Smooth muscle cell (in vitro differentiated cells): ENCODE data around the gene ABI3. TPM values are rescaled to one million over a fixed set of nuclear protein-coding genes. Genes with fewer than 3 reads are reported as not detected.

Source experiments
- DNase-seq: peaks from one replicate; lab custom pipeline; 2025; ENCODE audit not compliant: unreplicated experiment; lab: John Stamatoyannopoulos, UW
- H2AFZ ChIP-seq: fragments of 200-600 bp; sonication (generic); 2 replicates; pipeline ENCODE4 v1.6.0; 2016; ENCODE audit warnings: antibody characterized with exemption, low read depth, mild to moderate bottlenecking
- H3F3A ChIP-seq: fragments of 200-600 bp; sonication (generic); 2 replicates; pipeline ENCODE4 v1.6.0; 2017; ENCODE audit warnings: antibody characterized with exemption, low read depth
- H3K27ac ChIP-seq: fragments of 200-600 bp; sonication (generic); 2 replicates; pipeline ENCODE4 v1.5.1; 2016; ENCODE audit warnings: low read depth, mild to moderate bottlenecking
- H3K27me3 ChIP-seq: fragments of 200-600 bp; sonication (generic); 2 replicates; pipeline ENCODE4 v1.6.1; 2016; ENCODE audit warnings: low read depth, mild to moderate bottlenecking
- H3K36me3 ChIP-seq: fragments of 200-600 bp; sonication (generic); 2 replicates; pipeline ENCODE4 v1.5.1; 2016; ENCODE audit warnings: low read depth
- H3K4me1 ChIP-seq: fragments of 200-600 bp; sonication (generic); 2 replicates; pipeline ENCODE4 v1.5.1; 2016; ENCODE audit warnings: low read depth
- H3K4me2 ChIP-seq: fragments of 200-600 bp; sonication (generic); 2 replicates; pipeline ENCODE4 v1.6.0; 2016; ENCODE audit warnings: mild to moderate bottlenecking
- H3K4me3 ChIP-seq: fragments of 200-600 bp; sonication (generic); 2 replicates; pipeline ENCODE4 v1.5.1; 2016; ENCODE audit warnings: mild to moderate bottlenecking
- H3K79me2 ChIP-seq: fragments of 200-600 bp; sonication (generic); 2 replicates; pipeline ENCODE4 v1.6.0; 2016; ENCODE audit warnings: low read depth, mild to moderate bottlenecking
- H3K9ac ChIP-seq: fragments of 200-600 bp; sonication (generic); 2 replicates; pipeline ENCODE4 v1.6.0; 2016; ENCODE audit warnings: low read depth
- H3K9me3 ChIP-seq: fragments of 200-600 bp; sonication (generic); replicated peaks from 2 replicates; pipeline ENCODE4 v1.5.1; 2016; ENCODE audit warnings: low read depth
- H4K20me1 ChIP-seq: fragments of 200-600 bp; sonication (generic); 2 replicates; pipeline ENCODE4 v1.6.0; 2016; ENCODE audit warnings: low read depth
- WGBS: methylation state at CpG from one replicate; pipeline ENCODE4 v1.1.7; 2016; ENCODE audit warnings: low lambda C conversion rate; 5-methylcytosine and 5-hydroxymethylcytosine counted together
- polyA plus RNA-seq: library from polyadenylated mRNA; unstranded; fragments of >200 nt; fragmentation: Nextera tagmentation; extraction: Ambion mirVana; gene quantifications from 2 replicates; pipeline ENCODE4 v1.2.1, GENCODE V29; 2016
- total RNA-seq: library from RNA; depleted of rRNA; stranded (reverse); fragments of >200 nt; gene quantifications from 2 replicates; pipeline ENCODE4 v1.2.3, GENCODE V29; 2014
- TF ChIP-seq, protein P1 (sequence below): fragments of 200-600 bp; sonication (generic); IDR thresholded peaks from 2 replicates; pipeline ENCODE4 v1.5.1; 2017; ENCODE audit warnings: borderline replicate concordance, mild to moderate bottlenecking, antibody characterized with exemption; ENCODE audit not compliant: insufficient read depth, poor library complexity, severe bottlenecking

Gene ABI3
- total and polyA plus RNA-seq, 2 experiments from 2014 or later = 1.7 to 1.9 TPM

DNA sequence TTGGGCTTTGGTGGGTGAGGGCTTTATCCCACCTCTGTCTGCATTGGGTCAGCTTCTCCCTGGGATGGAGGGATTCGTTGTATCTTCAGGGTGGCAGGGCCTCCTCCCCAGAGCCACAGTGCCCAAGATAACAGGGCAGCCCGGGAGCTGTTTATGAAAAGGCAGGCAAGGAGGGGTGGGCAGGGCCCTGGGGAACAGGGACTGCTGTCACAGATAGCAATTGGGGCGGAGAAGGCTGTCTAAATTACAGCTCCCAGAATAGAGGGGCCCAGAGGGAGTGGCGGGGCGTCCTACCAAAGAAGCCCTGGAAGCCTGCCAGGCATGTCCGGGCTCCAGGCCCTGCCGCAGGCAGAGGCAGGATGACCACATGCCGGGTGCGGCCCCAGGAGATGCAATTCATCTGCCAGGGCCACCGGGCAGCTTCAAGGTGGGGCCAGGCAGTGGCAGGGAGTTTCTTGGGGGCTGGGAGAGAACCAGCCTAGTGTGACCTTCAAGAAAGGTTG, 38.8 kb downstream of the ABI3 start:
- no peaks in the 10 kb centered on the region for H3K27me3 ChIP-seq
- no peaks in the 10 kb centered on the region for H3K36me3 ChIP-seq
- WGBS = 73% methylated on average over 10 of the region's 10 CpGs
- H3K4me1 ChIP-seq = no peaks in the 10 kb centered on the region
- no peak for DNase-seq
- TF ChIP-seq, protein P1, sequence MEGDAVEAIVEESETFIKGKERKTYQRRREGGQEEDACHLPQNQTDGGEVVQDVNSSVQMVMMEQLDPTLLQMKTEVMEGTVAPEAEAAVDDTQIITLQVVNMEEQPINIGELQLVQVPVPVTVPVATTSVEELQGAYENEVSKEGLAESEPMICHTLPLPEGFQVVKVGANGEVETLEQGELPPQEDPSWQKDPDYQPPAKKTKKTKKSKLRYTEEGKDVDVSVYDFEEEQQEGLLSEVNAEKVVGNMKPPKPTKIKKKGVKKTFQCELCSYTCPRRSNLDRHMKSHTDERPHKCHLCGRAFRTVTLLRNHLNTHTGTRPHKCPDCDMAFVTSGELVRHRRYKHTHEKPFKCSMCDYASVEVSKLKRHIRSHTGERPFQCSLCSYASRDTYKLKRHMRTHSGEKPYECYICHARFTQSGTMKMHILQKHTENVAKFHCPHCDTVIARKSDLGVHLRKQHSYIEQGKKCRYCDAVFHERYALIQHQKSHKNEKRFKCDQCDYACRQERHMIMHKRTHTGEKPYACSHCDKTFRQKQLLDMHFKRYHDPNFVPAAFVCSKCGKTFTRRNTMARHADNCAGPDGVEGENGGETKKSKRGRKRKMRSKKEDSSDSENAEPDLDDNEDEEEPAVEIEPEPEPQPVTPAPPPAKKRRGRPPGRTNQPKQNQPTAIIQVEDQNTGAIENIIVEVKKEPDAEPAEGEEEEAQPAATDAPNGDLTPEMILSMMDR = no peak
- H3F3A ChIP-seq = no peaks in the 10 kb centered on the region
- no peaks in the 10 kb centered on the region for H3K9me3 ChIP-seq
- H4K20me1 ChIP-seq = no peaks in the 10 kb centered on the region
- H3K4me2 ChIP-seq = no peak overlapping the region
- no peak overlapping the region for H2AFZ ChIP-seq
- H3K79me2 ChIP-seq = no peaks in the 10 kb centered on the region
- no peak overlapping the region for H3K27ac ChIP-seq
- H3K4me3 ChIP-seq = no peak overlapping the region
- no peak overlapping the region for H3K9ac ChIP-seq

DNA sequence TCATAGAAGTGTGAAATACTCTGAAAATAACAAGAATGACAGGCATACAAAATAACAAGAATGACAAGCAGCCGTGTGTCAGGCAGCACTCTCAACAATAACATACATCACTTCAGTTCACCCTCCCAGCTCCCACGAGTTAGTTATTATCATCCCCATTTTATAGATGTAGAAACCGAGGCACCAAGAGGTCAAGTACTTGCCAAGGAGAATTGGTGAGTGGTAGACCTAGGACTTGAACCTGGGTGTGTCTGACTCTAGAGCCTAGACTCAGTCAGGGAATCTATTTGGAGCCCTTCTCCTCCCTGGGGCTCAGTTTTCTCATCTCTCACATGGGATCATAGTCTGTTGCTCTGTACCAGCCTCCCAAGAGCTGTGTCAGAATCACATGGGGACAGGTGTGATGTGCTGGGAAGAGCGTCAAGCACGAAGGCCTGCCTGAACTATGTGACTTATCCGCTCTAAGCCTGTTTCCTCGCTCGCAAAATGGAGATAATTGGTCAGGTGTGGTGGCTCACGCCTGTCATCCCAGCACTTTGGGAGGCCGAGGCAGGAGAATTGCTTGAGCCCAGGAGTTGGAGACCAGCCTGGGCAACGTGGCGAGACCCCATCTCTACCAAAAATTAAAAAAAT, 39.5 kb downstream of the ABI3 start:
- Histone ChIP-seq H4K20me1 (no peaks in the 10 kb centered on the region), H3K27me3 (no peaks in the 10 kb centered on the region), H2AFZ (no peak overlapping the region), H3K36me3 (no peaks in the 10 kb centered on the region), H3K4me2 (no peak overlapping the region), H3K9ac (no peak overlapping the region), H3K9me3 (no peaks in the 10 kb centered on the region), H3K27ac (no peak overlapping the region), H3K4me1 (no peaks in the 10 kb centered on the region), H3K79me2 (no peaks in the 10 kb centered on the region), H3F3A (no peaks in the 10 kb centered on the region), H3K4me3 (no peak overlapping the region)
- no peak for DNase-seq
- TF ChIP-seq, protein P1 = no peak
- WGBS = 94% methylated on average over 12 of the region's 12 CpGs

DNA sequence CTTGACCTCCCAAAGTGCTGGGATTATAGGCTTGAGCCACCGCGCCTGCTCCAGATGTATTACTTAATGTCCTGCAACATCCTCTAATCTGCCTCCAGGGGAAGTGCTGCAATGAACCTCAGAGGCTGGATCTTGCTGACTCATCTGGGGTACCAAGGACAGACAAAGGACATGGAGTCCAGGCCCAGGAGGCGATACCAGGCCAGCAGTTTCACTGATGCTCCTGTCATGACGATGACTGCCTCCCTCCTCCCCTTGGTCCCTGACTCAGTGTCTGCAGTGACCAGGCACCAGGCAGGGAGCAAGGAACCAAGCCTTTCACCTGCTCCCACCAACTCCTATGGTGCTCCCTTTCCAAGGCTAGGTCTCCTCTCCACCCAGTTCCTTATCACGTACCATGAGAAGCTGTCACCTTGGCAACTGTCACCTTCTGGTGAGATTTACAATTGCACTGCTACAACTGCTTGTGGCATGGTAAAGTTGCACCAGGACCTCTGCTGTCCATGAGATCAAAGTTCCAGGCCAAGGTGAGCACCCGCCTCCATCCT, 41.7 kb downstream of the ABI3 start:
- no peak overlapping the region for H3K9ac ChIP-seq
- H3K4me2 ChIP-seq = no peak overlapping the region

More for the DNA sequence above, 41.7 kb downstream of the ABI3 start:
- Histone ChIP-seq H3K79me2 (no peaks in the 10 kb centered on the region), H2AFZ (no peak overlapping the region), H3K4me3 (no peak overlapping the region), H3K36me3 (no peaks in the 10 kb centered on the region), H4K20me1 (no peaks in the 10 kb centered on the region), H3K27me3 (no peaks in the 10 kb centered on the region), H3K4me1 (no peaks in the 10 kb centered on the region), H3K9me3 (no peaks in the 10 kb centered on the region), H3K27ac (no peak overlapping the region), H3F3A (no peaks in the 10 kb centered on the region)
- TF ChIP-seq, protein P1 = no peak
- 63% methylated on average over 6 of the region's 6 CpGs for WGBS
- no peak for DNase-seq
